HG03558 (cell line): Measurements from ENCODE around the gene CPEB1.

Experiments used
- ATAC-seq: cut with Tn5 transposase; IDR thresholded peaks from one replicate; pipeline ENCODE4 v1.9.1; 2021; ENCODE audit warnings: moderate number of reproducible peaks; ENCODE audit not compliant: unreplicated experiment; ENCODE audit errors: extremely low read depth

CPEB1 gene

DNA sequence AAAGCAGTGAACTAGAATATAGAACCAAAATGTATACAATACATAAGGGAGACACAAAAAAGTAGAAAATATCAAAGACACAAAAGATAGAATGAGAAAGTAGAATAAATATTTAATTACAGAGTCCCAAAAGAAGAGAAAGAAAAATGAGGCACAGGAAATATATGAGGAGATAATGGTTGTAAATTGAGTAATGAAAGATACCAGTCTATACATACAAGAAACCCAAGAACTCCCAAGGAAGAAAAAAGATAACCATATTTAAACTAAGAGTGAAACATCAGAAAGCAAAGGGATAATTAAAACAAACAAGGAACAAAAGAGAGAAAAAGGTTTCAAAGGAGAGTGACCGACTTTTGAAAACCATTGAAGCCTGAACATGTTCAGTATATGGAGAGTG is 47.3 kb downstream of the CPEB1 start:
- no peak for ATAC-seq

GRCh38 chr15:82597815-82598214 is 49.3 kb downstream of the CPEB1 start:
- no peak for ATAC-seq

DNA sequence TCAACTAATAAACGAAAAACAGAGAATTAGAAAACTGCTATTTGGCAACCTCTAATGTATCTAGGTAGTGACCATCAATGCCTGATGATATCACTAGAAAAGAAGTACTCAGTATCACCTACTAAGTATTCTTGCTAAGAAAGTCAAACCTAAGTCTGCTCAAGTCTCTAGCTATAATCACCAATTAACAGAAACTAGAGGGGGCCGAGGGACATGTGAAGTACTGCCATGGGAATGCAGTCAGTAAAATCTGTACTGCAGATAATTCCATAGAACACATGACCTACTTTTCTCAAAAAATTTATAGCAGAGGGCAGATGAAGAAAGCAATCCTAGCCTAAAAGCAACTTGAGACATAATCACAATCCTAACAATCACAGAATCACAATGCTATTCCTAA is 51.4 kb downstream of the CPEB1 start:
- ATAC-seq = no peak

DNA sequence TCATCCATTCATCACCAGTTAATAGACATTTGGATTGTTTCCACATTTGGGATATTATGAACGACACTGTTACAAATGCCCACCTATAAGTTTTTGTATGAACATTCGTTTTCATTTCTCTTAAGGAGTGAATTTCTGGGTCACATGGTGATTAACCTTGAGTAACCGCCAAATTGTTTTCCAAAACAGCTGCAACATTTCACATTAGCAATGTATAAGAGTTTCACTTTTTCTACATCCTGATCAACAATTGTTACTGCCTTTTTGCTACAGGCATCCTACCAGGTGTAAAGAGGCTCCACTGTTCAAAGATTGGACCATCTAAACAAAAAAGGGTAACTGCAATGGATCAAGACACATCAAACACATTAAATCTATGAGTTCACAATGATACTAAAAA is 52.0 kb downstream of the CPEB1 start:
- ATAC-seq = no peak

DNA sequence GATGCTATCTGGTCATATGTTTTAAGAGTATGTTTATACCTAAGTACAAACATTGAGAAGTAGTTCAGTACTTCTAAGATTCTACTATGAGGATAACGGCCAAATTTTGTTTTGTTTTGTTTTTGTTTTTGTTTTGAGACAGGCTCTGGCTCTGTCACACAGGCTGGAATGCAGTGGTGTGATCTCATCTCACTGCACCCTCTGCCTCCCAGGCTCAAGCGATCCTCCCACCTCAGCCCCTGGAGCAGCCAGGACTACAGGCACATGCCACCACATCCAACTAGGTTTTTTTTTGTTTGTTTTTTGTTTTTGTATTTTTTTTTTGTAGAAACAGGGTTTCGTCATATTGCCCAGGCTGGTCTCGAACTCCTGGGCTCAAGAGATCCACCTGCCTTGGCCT is 59.4 kb downstream of the CPEB1 start:
- ATAC-seq = no peak

DNA sequence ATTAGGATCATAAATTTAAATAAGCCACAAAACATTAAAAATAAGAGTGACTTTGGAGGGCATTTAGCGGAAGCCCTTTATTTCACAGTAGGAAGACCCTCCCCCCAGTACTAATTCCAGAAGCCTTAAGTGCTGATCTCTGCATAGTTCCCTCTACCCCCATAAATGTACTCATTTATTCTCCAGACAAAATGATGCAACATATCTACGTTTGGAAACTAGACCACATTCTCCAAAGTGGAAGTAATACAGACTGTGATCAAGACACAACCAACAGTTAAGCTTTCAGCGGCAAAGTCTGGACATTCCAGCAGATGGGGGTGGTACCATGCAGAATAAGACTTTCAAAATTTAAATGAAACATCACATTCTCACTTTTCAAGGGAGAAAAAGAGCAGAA is 62.1 kb downstream of the CPEB1 start:
- ATAC-seq = no peak

DNA sequence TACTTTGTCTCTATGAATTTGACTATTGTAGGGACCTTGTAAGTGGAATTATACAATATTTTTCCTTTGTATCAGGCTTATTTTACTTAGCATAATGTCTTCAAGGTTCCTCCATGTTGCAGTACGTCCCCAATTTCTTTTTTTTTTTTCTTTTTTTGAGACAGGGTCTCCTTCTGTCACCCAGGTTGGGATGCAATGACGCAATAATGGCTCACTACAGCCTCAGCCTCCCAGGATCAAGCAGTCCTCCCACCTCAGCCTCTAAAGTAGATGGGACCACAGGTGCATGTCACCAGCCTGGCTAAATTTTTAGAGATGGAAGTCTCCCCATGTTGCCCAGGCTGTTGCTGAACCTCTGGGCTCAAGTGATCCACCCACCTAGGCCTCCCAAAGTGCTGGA is 66.5 kb downstream of the CPEB1 start:
- ATAC-seq = no peak

DNA sequence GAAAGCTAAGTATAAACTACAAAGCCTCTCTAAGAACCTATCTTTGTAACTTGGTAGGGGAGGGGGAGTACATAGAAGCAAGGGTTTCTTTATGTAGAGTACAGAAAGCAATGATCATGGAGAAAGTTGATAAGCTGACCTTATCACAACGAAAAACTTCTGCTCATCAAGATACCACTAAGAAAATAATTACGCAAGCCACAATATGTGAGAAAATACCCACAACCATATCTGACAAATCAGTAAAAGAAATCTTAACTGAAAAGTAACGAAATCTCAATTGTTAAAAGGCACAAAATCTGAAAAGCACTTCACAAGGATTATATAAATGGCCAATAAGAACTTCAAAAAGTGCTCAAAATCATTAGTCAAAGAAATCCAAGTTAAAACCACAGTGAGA is 71.8 kb downstream of the CPEB1 start:
- ATAC-seq = no peak

DNA sequence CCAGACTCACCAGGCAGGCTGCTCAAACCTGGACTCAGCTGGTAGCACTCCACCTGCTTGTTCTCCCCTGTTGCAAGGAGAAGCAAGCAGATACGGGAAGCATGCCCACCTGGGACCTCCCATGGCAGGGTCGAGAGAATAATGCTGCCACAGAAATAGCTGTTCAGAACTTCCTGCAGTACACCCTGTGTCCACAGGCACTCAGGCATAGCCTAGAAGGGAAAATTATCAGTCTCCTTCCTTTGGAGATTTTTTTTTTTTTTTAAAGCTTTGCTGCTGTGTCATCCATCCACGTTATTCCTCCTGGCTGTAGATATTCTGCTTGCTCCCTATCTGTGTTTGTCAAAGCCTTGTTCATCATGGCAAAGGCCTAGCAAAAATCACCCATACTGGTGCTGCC is 74.2 kb downstream of the CPEB1 start:
- ATAC-seq = no peak

DNA sequence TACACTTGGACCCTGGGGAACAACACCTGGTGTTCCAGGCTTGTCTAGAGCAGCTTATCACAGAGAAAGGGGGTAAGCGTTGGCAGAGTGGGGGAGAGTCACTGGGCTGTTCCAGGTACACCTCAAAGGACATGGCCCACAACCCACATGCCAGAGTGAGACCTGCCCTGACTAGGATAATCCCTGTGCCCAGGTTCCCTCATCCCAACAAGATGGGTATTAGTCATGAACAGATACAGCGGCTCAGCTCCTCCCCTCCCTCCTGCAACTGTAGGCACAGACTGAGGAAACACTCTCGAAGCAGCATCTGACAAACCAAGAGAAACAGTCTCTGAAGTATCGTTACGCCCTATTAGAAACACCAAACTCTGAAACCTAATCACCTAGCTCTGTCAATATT is 74.9 kb downstream of the CPEB1 start:
- ATAC-seq = no peak

DNA sequence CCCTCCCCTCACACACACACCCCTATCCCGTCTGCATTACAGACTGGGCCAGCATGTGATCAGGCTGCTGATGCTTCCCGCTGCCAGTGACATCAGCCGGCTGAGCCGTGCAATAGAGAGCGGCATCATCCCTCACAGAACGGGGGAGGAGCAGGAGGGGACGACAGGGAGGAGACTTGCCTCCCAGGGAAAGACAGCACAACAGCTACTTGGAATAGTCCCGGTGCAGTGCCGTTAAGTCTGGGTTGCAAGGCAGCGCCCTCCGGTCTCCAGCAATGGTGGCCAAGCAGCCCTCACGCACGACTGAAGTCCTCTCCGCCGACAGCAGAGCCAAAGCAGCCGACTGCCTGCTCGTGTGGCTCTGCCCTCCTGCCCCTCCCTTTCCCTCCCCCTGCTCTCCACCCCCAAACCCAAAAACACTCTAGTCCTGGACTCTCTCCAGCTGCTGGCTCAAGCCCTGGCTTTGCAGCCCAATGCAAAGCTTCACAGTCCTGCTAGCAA is 75.4 kb downstream of the CPEB1 start:
- no peak for ATAC-seq

GRCh38 chr15:82570721-82571508 is 76.2 kb downstream of the CPEB1 start:
- no peak for ATAC-seq

- ATAC-seq = no peak
Measured at GRCh38 chr15:82569834-82570233, 77.3 kb downstream of the CPEB1 start.

- no peak for ATAC-seq
Measured at GRCh38 chr15:82568986-82569385, 78.2 kb downstream of the CPEB1 start.

- no peak for ATAC-seq
Measured at GRCh38 chr15:82567661-82568060, 79.5 kb downstream of the CPEB1 start.

GRCh38 chr15:82566690-82567089 is 80.5 kb downstream of the CPEB1 start:
- ATAC-seq = no peak

GRCh38 chr15:82558502-82558901 is 88.7 kb downstream of the CPEB1 start:
- no peak for ATAC-seq

DNA sequence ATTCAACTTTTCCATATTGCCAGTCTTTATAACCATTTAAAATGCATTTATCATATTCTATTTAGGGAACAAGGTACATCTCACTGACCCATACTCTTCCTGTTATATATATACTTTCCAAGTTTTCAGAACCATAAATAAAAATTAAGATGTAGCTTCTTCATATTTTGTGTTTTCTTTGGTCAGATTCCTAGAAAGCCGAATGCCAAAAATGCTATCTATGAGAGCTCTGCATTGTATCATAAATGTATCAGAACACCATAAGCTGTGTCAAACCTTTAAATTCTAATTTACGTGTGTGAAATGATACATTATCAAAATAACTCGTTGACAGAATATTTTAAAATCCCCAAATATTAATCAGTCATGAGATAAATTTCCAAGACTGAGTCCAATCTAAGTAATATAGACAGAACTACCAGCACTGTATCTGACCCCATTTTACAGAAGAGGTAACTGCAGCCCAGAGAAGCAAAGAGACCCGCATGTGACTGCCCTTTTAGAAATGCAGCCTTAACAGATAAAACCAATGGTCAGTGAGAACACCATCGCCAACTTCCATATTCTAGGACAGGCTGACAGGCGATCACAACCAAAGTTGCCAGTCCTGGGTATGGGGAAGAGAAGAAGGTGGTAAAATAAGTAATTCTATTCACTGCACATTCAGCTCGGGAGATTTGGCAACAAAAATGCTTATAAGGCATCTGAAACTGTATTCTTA is 90.7 kb downstream of the CPEB1 start:
- ATAC-seq = no peak

- no peak for ATAC-seq
Measured at GRCh38 chr15:82554849-82555248, 92.3 kb downstream of the CPEB1 start.

DNA sequence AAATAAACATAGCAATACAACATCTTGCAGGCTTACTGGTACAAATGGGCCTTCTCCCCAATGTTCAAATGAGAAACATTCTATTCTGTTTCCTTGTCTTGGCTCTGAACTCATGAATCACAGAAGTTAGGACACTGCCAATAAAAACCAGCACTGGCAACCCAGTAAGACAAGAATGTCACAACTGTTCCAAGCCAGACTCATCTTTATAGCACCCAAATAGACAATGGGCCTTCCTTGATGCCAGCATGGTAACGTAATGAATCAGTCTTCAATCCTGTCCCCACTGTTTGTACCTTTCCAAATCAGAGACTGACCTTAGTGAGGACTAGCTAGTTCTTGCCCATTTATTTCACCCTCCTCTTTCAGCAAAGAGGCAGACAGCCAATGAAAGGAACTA is 92.8 kb downstream of the CPEB1 start:
- ATAC-seq = no peak

- no peak for ATAC-seq
Measured at GRCh38 chr15:82553846-82554245, 93.3 kb downstream of the CPEB1 start.

- ATAC-seq = no peak
Measured at GRCh38 chr15:82552861-82553260, 94.3 kb downstream of the CPEB1 start.
